Progenitor cell of endocrine pancreas (in vitro differentiated cells): Measurements from ENCODE around the gene GPALPP1. TPM values are rescaled to one million over a fixed set of nuclear protein-coding genes. Genes with fewer than 3 reads are reported as not detected.

Experiments
- DNase-seq: peaks from one replicate; pipeline ENCODE4 v3.0.0; 2021; ENCODE audit warnings: low spot score; ENCODE audit not compliant: unreplicated experiment
- H3K27ac Mint-ChIP-seq: 2 replicates; pipeline ENCODE4 v1.8.0; 2021; ENCODE audit warnings: mild to moderate bottlenecking, moderate library complexity, mixed read lengths
- H3K27me3 Mint-ChIP-seq: 2 replicates; pipeline ENCODE4 v1.8.0; 2021; ENCODE audit warnings: mixed read lengths
- H3K36me3 Mint-ChIP-seq: 2 replicates; pipeline ENCODE4 v1.8.0; 2022; ENCODE audit warnings: mixed read lengths; ENCODE audit not compliant: insufficient read depth
- H3K4me1 Mint-ChIP-seq: 2 replicates; pipeline ENCODE4 v1.8.0; 2021; ENCODE audit warnings: low read depth, mixed read lengths
- H3K4me3 Mint-ChIP-seq: 2 replicates; pipeline ENCODE4 v1.8.0; 2021; ENCODE audit warnings: low read depth, mild to moderate bottlenecking, moderate library complexity, mixed read lengths
- H3K9me3 Mint-ChIP-seq: 2 replicates; pipeline ENCODE4 v1.8.0; 2021; ENCODE audit warnings: low read depth, mixed read lengths
- total RNA-seq: library from RNA; stranded (reverse); gene quantifications from 2 replicates; pipeline ENCODE4 v1.2.1, GENCODE V29; 2021
- TF ChIP-seq, protein P1 (sequence below): fragments of 200-600 bp; sonication (generic); IDR thresholded peaks from one replicate; pipeline ENCODE4 v1.5.0; 2021; ENCODE audit warnings: antibody characterized with exemption, mild to moderate bottlenecking; ENCODE audit not compliant: unreplicated experiment

Gene GPALPP1
- total RNA-seq, 1 donor from 2014 or later = 32.7 TPM

DNA sequence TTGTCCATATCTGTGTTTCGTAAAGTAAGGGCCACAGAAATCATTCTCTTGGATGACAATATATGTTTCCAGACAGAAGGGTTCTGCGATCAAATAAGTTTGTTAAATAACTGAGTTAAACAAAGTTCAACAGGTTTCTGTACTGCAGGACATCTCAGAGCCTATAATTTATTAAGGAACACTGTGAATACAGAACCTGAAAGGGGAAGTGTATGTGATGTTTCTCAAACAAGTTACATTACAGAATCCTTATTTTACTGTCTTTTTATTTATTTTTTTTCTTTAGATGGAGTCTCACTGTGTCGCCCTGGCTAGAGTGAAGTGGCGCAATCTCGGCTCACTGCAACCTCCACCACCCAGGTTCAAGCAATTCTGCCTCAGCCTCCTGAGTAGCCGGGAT is 75.6 kb downstream of the GPALPP1 start:
- Mint-ChIP-seq H3K36me3 (no peaks in the 10 kb centered on the region), H3K27me3 (no peaks in the 10 kb centered on the region), H3K9me3 (no peaks in the 10 kb centered on the region), H3K4me1 (no peaks in the 10 kb centered on the region), H3K4me3 (no peak overlapping the region), H3K27ac (no peak overlapping the region)
- no peak for DNase-seq
- TF ChIP-seq, protein P1, sequence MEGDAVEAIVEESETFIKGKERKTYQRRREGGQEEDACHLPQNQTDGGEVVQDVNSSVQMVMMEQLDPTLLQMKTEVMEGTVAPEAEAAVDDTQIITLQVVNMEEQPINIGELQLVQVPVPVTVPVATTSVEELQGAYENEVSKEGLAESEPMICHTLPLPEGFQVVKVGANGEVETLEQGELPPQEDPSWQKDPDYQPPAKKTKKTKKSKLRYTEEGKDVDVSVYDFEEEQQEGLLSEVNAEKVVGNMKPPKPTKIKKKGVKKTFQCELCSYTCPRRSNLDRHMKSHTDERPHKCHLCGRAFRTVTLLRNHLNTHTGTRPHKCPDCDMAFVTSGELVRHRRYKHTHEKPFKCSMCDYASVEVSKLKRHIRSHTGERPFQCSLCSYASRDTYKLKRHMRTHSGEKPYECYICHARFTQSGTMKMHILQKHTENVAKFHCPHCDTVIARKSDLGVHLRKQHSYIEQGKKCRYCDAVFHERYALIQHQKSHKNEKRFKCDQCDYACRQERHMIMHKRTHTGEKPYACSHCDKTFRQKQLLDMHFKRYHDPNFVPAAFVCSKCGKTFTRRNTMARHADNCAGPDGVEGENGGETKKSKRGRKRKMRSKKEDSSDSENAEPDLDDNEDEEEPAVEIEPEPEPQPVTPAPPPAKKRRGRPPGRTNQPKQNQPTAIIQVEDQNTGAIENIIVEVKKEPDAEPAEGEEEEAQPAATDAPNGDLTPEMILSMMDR = no peak

DNA sequence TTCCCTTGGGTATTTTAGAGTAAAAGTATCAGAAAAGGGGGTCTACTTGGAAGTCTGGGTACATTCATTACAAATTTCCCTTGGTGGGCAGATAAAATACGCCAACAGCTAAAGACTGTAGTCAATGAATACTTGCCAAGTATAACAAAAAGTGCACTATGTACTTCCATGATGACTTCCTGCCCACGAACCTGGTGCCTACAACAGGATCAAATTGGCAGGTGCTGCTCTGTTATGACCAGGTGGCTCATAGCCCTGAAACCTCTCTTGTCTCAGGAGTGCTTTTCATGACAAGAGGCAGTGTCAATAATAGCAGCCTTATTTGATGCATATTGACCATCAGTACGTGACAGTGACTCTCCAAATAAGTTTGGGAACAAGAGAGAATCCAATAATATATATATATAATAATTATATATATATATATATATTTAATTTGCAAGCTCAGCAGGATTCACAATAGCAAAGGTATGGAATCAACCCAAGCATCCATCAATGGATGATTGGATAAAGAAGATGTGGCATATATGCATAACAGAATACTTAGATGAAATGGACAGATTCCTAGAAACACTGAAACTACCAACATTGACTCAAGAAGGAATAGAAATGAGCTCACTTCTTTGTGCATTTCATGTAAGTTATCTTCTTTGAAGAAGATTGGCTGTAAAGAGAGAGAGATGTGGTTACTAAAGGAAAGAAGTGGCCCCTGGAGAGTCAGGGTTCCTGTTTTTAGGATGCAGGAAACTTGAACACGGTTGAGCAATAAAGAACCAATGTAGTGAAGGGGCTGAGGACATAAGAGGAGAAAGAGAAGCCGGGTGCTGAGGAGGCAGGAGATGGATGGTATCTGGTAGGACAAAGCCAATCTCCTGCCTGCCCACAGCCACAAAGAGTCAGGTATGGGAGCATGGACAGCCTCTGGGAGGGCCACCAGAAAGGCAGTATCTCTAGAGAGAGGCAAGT is 79.0 kb downstream of the GPALPP1 start:
- no peaks in the 10 kb centered on the region for H3K9me3 Mint-ChIP-seq
- H3K36me3 Mint-ChIP-seq = no peaks in the 10 kb centered on the region
- H3K27me3 Mint-ChIP-seq = no peaks in the 10 kb centered on the region
- no peak overlapping the region for H3K27ac Mint-ChIP-seq
- DNase-seq = no peak
- TF ChIP-seq, protein P1 = no peak
- no peak overlapping the region for H3K4me3 Mint-ChIP-seq
- no peaks in the 10 kb centered on the region for H3K4me1 Mint-ChIP-seq

- no peaks in the 10 kb centered on the region for H3K36me3 Mint-ChIP-seq
- no peak for DNase-seq
- H3K27ac Mint-ChIP-seq = no peak overlapping the region
- TF ChIP-seq, protein P1 = no peak
- H3K4me3 Mint-ChIP-seq = no peak overlapping the region
- peaks cover 4% of the 10 kb centered on the region for H3K9me3 Mint-ChIP-seq
- no peaks in the 10 kb centered on the region for H3K4me1 Mint-ChIP-seq
- no peaks in the 10 kb centered on the region for H3K27me3 Mint-ChIP-seq
Observed at GRCh38 chr13:45073809-45074208, 84.5 kb downstream of the GPALPP1 start.

DNA sequence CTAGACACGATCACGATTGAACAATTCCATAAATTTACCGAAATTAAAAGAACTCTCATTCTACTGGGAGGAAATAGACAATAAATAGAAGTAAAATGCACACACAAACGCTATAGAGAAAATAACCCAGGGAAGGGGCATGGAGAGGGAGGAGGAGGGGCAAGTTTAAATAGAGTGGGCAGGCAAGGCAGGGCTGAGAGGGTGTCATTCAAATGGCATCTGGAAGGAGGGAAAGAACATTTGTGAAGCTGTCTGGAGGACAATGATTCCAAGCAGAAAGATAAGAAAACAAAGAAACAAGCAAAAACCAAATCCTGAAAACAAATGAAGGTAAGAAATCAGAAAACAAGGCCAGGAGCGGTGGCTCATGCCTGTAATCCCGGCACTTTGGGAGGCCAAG is 85.4 kb downstream of the GPALPP1 start:
- Mint-ChIP-seq H3K4me3 (no peak overlapping the region), H3K36me3 (no peaks in the 10 kb centered on the region), H3K27me3 (no peaks in the 10 kb centered on the region), H3K27ac (no peak overlapping the region), H3K4me1 (no peaks in the 10 kb centered on the region), H3K9me3 (peaks cover 4% of the 10 kb centered on the region)
- TF ChIP-seq, protein P1 = no peak
- no peak for DNase-seq

DNA sequence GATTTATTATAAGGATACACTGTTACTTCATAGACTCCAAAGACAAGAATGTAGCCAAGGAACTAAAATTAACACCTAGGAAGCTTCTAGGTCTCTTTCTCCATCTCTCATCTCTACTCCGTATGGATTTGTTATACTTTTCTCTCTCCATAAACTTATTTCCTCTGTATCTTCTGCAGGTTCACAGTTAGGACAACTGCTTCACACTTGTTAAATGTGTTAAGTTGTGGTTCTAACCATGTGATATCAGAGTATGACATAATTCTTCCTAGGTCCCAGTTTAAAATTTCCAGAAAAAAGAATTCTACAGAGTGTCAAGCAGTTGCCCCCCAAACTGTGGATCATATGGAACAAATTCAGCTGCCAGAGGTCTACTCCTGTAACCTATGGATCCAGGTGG is 88.7 kb downstream of the GPALPP1 start:
- DNase-seq = no peak
- no peaks in the 10 kb centered on the region for H3K36me3 Mint-ChIP-seq
- no peak overlapping the region for H3K4me3 Mint-ChIP-seq
- TF ChIP-seq, protein P1 = no peak
- H3K9me3 Mint-ChIP-seq = peaks cover 4% of the 10 kb centered on the region
- no peak overlapping the region for H3K27ac Mint-ChIP-seq
- H3K27me3 Mint-ChIP-seq = peaks cover 5% of the 10 kb centered on the region
- H3K4me1 Mint-ChIP-seq = no peaks in the 10 kb centered on the region

Other genes with a start within 250 kb of the GPALPP1 start
- 8.4 and 8.8 TPM in 2 replicates for gene NUFIP1, start 67 bp upstream of the GPALPP1 start, total RNA-seq
- gene GTF2F2, start 131.0 kb downstream of the GPALPP1 start, total RNA-seq = 22.5 and 24.8 TPM in 2 replicates
- not detected in 2 replicates for gene KCTD4, start 211.5 kb downstream of the GPALPP1 start, total RNA-seq